ENCODE measurements around the gene MORC2. TPM values are rescaled to one million over a fixed set of nuclear protein-coding genes. Genes with fewer than 3 reads are reported as not detected.

Gene MORC2
- total and polyA plus RNA-seq, 2 of the 13 experiments (the other 11 are each of a cell fraction or from before 2014, with no cell fraction given): 11.9 to 18.3 TPM

- no TSS peak for BruUV-seq (replicated peaks)
- Histone ChIP-seq H3K9me3 (ENCODE audit: low read length) (no peaks in the 10 kb centered on the region), H3K4me3 (replicated peaks in 1 of 3; ENCODE audit: insufficient read depth in 1 of 3, low read depth in 2 of 3, low read length in 3 of 3) (no peak overlapping the region), H3K4me1 (ENCODE audit: insufficient read depth, low read length) (peaks cover 6% of the 10 kb centered on the region), H2AFZ (ENCODE audit: low read length) (no peak overlapping the region), H3K9ac (ENCODE audit: insufficient read depth, low read depth, low read length) (no peak overlapping the region), H4K20me1 (ENCODE audit: insufficient read depth, low read length) (no peaks in the 10 kb centered on the region), H3K4me2 (ENCODE audit: low read depth, low read length) (no peak overlapping the region), H3K27ac (ENCODE audit: extremely low read length, insufficient read depth, low read length) (no peak overlapping the region), H3K79me2 (ENCODE audit: insufficient read depth, low read length) (no peaks in the 10 kb centered on the region), H3K27me3 (ENCODE audit: control insufficient read depth in 1 of 2, insufficient read depth in 2 of 2, low read length in 2 of 2) (peaks cover 0 to 2% of the 10 kb centered on the region in 2 experiments; a peak in 1 of 5 replicates), H3K36me3 (replicated peaks in 1 of 2; ENCODE audit: control insufficient read depth in 1 of 2, insufficient read depth in 2 of 2, low read length in 2 of 2) (no peaks in the 10 kb centered on the region)
- ATAC-seq: no peak
- FAIRE-seq: no peak
- TF ChIP-seq MTF2 (CRISPR knock-in tag; IDR thresholded peaks at IDR 0.05; ENCODE audit: borderline replicate concordance) (no peak), ZNF746 (CRISPR knock-in tag; IDR thresholded peaks at IDR 0.05) (no peak), FOXC1 (CRISPR knock-in tag; IDR thresholded peaks at IDR 0.05; ENCODE audit: borderline replicate concordance) (no peak), HHEX (CRISPR knock-in tag; IDR thresholded peaks at IDR 0.05) (no peak), NFKB2 (CRISPR knock-in tag; IDR thresholded peaks at IDR 0.05; ENCODE audit: borderline replicate concordance) (no peak), ZSCAN20 (CRISPR knock-in tag; IDR thresholded peaks at IDR 0.05; ENCODE audit: borderline replicate concordance) (no peak), TBP (CRISPR knock-in tag; IDR thresholded peaks at IDR 0.05) (no peak), HOXA9 (CRISPR knock-in tag; IDR thresholded peaks at IDR 0.05; ENCODE audit: borderline replicate concordance) (no peak), ZMYM3 (CRISPR knock-in tag; IDR thresholded peaks at IDR 0.05) (no peak), ZNF44 (CRISPR knock-in tag; IDR thresholded peaks at IDR 0.05) (no peak), ZBTB38 (CRISPR knock-in tag; IDR thresholded peaks at IDR 0.05) (no peak)
- ChIA-PET CTCF (ENCODE audit: low intra/inter-chr PET ratio, low total read pairs) (no interaction called here), POLR2A (no interaction called here)
- intact Hi-C loops (cut with micrococcal nuclease; ENCODE audit: unreplicated experiment): no loop called here
- no peak for DNase-seq (ENCODE audit: low spot score)
- 3% methylated on average over 2 of the region's 2 CpGs for WGBS (ENCODE audit: low lambda C conversion rate)
- in situ Hi-C loops (cut with HindIII; ENCODE audit: extremely low pct_ligation_motif_present, low pct_unique_long_range_greater_than_20kb): no loop called here
Measured at GRCh38 chr22:30996462-30996861, 27.9 kb upstream of the MORC2 start.

- CTCF ChIA-PET (ENCODE audit: low intra/inter-chr PET ratio, low total read pairs): no interaction called here
- intact Hi-C loops (cut with micrococcal nuclease; ENCODE audit: unreplicated experiment): no loop called here
- TF ChIP-seq ZNF382 (CRISPR knock-in tag; IDR thresholded peaks at IDR 0.05; ENCODE audit: borderline replicate concordance) (no peak), AKAP8 (CRISPR knock-in tag; IDR thresholded peaks at IDR 0.05) (no peak), STAT6 (CRISPR knock-in tag; IDR thresholded peaks at IDR 0.05; ENCODE audit: borderline replicate concordance) (no peak), TBX2 (CRISPR knock-in tag; IDR thresholded peaks at IDR 0.05; ENCODE audit: borderline replicate concordance) (no peak), ZKSCAN5 (CRISPR knock-in tag; IDR thresholded peaks at IDR 0.05) (no peak), ZNF501 (CRISPR knock-in tag; IDR thresholded peaks at IDR 0.05) (no peak)
Measured at GRCh38 chr22:30994960-30995359, 26.4 kb upstream of the MORC2 start.

More at GRCh38 chr22:30994960-30995359, 26.4 kb upstream of the MORC2 start:
- H3K4me3 ChIP-seq (replicated peaks in 1 of 3; ENCODE audit: insufficient read depth in 1 of 3, low read depth in 2 of 3, low read length in 3 of 3): no peak overlapping the region
- H3K27ac ChIP-seq (ENCODE audit: extremely low read length, insufficient read depth, low read length): no peak overlapping the region
- no peaks in the 10 kb centered on the region for H3K9me3 ChIP-seq (ENCODE audit: low read length)
- H3K27me3 ChIP-seq (ENCODE audit: control insufficient read depth in 1 of 2, insufficient read depth in 2 of 2, low read length in 2 of 2): peaks cover 2 to 5% of the 10 kb centered on the region in 2 experiments; a peak in 1 of 5 replicates
- POLR2A ChIA-PET: no interaction called here
- no peaks in the 10 kb centered on the region for H3K4me1 ChIP-seq (ENCODE audit: insufficient read depth, low read length)
- ATAC-seq: no peak
- H2AFZ ChIP-seq (ENCODE audit: low read length): no peak overlapping the region
- H3K4me2 ChIP-seq (ENCODE audit: low read depth, low read length): no peak overlapping the region
- in situ Hi-C loops (cut with HindIII; ENCODE audit: extremely low pct_ligation_motif_present, low pct_unique_long_range_greater_than_20kb): no loop called here
- DNase-seq (ENCODE audit: low spot score): no peak
- no peaks in the 10 kb centered on the region for H3K79me2 ChIP-seq (ENCODE audit: insufficient read depth, low read length)
- FAIRE-seq: no peak
- 0% methylated on average over 1 of the region's 1 CpG for WGBS (ENCODE audit: low lambda C conversion rate)
- no TSS peak for BruUV-seq (replicated peaks)
- H4K20me1 ChIP-seq (ENCODE audit: insufficient read depth, low read length): no peaks in the 10 kb centered on the region
- no peak overlapping the region for H3K9ac ChIP-seq (ENCODE audit: insufficient read depth, low read depth, low read length)
- H3K36me3 ChIP-seq (replicated peaks in 1 of 2; ENCODE audit: control insufficient read depth in 1 of 2, insufficient read depth in 2 of 2, low read length in 2 of 2): no peaks in the 10 kb centered on the region

All from HepG2 (cell line).